ENCODE data around the gene TPD52L1.

Gene TPD52L1

GRCh38 chr6:125175466-125176048 lies 22.0 kb downstream of the TPD52L1 start:
- no peak for DNase-seq (ENCODE audit: low read depth in 2 of 2)

- no peak for DNase-seq (ENCODE audit: low read depth in 2 of 2)
Observed at GRCh38 chr6:125182237-125183008, 28.9 kb downstream of the TPD52L1 start.

GRCh38 chr6:125183391-125183790 lies 29.8 kb downstream of the TPD52L1 start:
- no peak for DNase-seq (ENCODE audit: low read depth in 2 of 2)

- no peak for DNase-seq (ENCODE audit: low read depth in 2 of 2)
Observed at GRCh38 chr6:125188037-125188436, 34.5 kb downstream of the TPD52L1 start.

GRCh38 chr6:125188594-125189203 lies 35.1 kb downstream of the TPD52L1 start:
- no peak for DNase-seq (ENCODE audit: low read depth in 2 of 2)

GRCh38 chr6:125189494-125189893 lies 35.9 kb downstream of the TPD52L1 start:
- no peak for DNase-seq (ENCODE audit: low read depth in 2 of 2)

- DNase-seq (ENCODE audit: low read depth in 2 of 2): no peak
Observed at GRCh38 chr6:125190667-125191066, 37.1 kb downstream of the TPD52L1 start.

- DNase-seq (ENCODE audit: low read depth in 2 of 2): peak; percentile 10 to 37
Observed at GRCh38 chr6:125191916-125192609, 38.5 kb downstream of the TPD52L1 start.

GRCh38 chr6:125192610-125192930 lies 39.0 kb downstream of the TPD52L1 start:
- no peak for DNase-seq (ENCODE audit: low read depth in 2 of 2)

GRCh38 chr6:125193208-125193607 lies 39.6 kb downstream of the TPD52L1 start:
- no peak for DNase-seq (ENCODE audit: low read depth in 2 of 2)

GRCh38 chr6:125194941-125195340 lies 41.4 kb downstream of the TPD52L1 start:
- DNase-seq (ENCODE audit: low read depth in 2 of 2): no peak

GRCh38 chr6:125195526-125195925 lies 42.0 kb downstream of the TPD52L1 start:
- no peak for DNase-seq (ENCODE audit: low read depth in 2 of 2)

GRCh38 chr6:125196613-125197012 lies 43.0 kb downstream of the TPD52L1 start:
- DNase-seq (ENCODE audit: low read depth in 2 of 2): no peak

GRCh38 chr6:125197795-125198269 lies 44.3 kb downstream of the TPD52L1 start:
- no peak for DNase-seq (ENCODE audit: low read depth in 2 of 2)

- DNase-seq (ENCODE audit: low read depth in 2 of 2): no peak
Observed at GRCh38 chr6:125198398-125198937, 44.9 kb downstream of the TPD52L1 start.

- DNase-seq (ENCODE audit: low read depth in 2 of 2): no peak
Observed at GRCh38 chr6:125200941-125201340, 47.4 kb downstream of the TPD52L1 start.

GRCh38 chr6:125201961-125202729 lies 48.6 kb downstream of the TPD52L1 start:
- no peak for DNase-seq (ENCODE audit: low read depth in 2 of 2)

- DNase-seq (ENCODE audit: low read depth in 2 of 2): no peak
Observed at GRCh38 chr6:125203395-125203794, 49.8 kb downstream of the TPD52L1 start.

- no peak for DNase-seq (ENCODE audit: low read depth in 2 of 2)
Observed at GRCh38 chr6:125205931-125206330, 52.4 kb downstream of the TPD52L1 start.

GRCh38 chr6:125206389-125206788 lies 52.8 kb downstream of the TPD52L1 start:
- no peak for DNase-seq (ENCODE audit: low read depth in 2 of 2)

GRCh38 chr6:125207956-125208355 lies 54.4 kb downstream of the TPD52L1 start:
- no peak for DNase-seq (ENCODE audit: low read depth in 2 of 2)
